H1 (cell line): ENCODE measurements around the gene ACOT12.

Source experiments
- EZH2 ChIP-seq: fragments of 200-600 bp; sonication (generic); IDR thresholded peaks from 2 replicates; pipeline ENCODE4 v1.7.1; 2012; ENCODE audit warnings: low read depth, mild to moderate bottlenecking, moderate library complexity, low read length, inconsistent platforms; ENCODE audit not compliant: severe bottlenecking
- GABPA ChIP-seq: IDR thresholded peaks from 2 replicates; pipeline ENCODE4 v1.6.1; 2011; ENCODE audit warnings: mild to moderate bottlenecking, low read length, moderate library complexity, borderline replicate concordance; ENCODE audit not compliant: insufficient read depth
- POLR2AphosphoS5 ChIP-seq: IDR thresholded peaks from 2 replicates; pipeline ENCODE4 v1.6.1; 2011; ENCODE audit warnings: low read depth, low read length
- RAD21 ChIP-seq, 2 experiments: IDR thresholded peaks in 1 of 2; conservative IDR thresholded peaks in 1 of 2; 2 replicates each; pipeline ENCODE4 v1.6.1; 2011; ENCODE audit warnings: low read depth in 2 of 2, low read length in 2 of 2, improper control_type of control experiment in 1 of 2, inconsistent platforms in 1 of 2, mild to moderate bottlenecking in 1 of 2, moderate library complexity in 1 of 2
- TCF12 ChIP-seq: IDR thresholded peaks from 2 replicates; pipeline ENCODE4 v1.6.1; 2011; ENCODE audit warnings: low read depth, mild to moderate bottlenecking, low read length
- TF ChIP-seq, protein P1 (sequence below), 3 experiments: IDR thresholded peaks; 1 replicate in 2 of 3; 2 replicates in 1 of 3; pipeline versions ENCODE4 v1.5.1 to v1.6.1; 2011; ENCODE audit warnings: low read length in 3 of 3, mild to moderate bottlenecking in 3 of 3, inconsistent platforms in 2 of 3, low read depth in 1 of 3, moderate library complexity in 1 of 3; ENCODE audit not compliant: insufficient read depth in 1 of 3; ENCODE audit errors: control extremely low read depth in 1 of 3

- TF ChIP-seq POLR2AphosphoS5 (no peak), RAD21 (IDR thresholded peaks at IDR 0.05 in 1 of 2, conservative IDR thresholded peaks at IDR 0.05 in 1 of 2; ENCODE audit: low read depth in 2 of 2, low read length in 2 of 2) (no peak), TCF12 (no peak), GABPA (no peak), EZH2 (no peak)
- TF ChIP-seq, protein P1, sequence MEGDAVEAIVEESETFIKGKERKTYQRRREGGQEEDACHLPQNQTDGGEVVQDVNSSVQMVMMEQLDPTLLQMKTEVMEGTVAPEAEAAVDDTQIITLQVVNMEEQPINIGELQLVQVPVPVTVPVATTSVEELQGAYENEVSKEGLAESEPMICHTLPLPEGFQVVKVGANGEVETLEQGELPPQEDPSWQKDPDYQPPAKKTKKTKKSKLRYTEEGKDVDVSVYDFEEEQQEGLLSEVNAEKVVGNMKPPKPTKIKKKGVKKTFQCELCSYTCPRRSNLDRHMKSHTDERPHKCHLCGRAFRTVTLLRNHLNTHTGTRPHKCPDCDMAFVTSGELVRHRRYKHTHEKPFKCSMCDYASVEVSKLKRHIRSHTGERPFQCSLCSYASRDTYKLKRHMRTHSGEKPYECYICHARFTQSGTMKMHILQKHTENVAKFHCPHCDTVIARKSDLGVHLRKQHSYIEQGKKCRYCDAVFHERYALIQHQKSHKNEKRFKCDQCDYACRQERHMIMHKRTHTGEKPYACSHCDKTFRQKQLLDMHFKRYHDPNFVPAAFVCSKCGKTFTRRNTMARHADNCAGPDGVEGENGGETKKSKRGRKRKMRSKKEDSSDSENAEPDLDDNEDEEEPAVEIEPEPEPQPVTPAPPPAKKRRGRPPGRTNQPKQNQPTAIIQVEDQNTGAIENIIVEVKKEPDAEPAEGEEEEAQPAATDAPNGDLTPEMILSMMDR (IDR thresholded peaks at IDR 0.05; ENCODE audit: control extremely low read depth in 1 of 3, insufficient read depth in 1 of 3, low read depth in 1 of 3, low read length in 3 of 3), result no peak
These were observed 79.4 kb downstream of the ACOT12 start for GRCh38 chr5:81314581-81314980.
